ENCODE measurements around the gene PRAMEF11.
"Not testable (repeated sequence)": the region's sequence is repeated elsewhere in the genome, so short reads cannot be mapped to it uniquely, and the experiment has no call there.

DNA sequence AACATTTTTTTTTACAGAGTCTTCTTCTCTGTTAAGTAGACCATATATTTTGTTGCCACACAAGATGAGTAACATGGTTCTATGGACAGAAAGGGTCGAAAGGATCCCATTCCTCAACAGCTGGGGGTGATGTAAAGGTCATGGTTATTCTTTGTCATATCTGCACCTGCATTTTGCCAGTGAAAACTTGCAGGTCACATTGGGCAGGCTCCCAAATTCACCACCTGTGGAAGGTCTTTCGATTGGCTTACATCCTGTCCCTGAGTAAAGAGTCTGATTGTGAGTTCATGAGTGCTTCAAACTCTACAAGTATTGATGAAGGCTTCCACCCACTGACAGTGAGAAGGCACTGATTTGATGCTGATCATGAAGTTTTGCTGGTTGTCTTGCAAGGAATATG lies 2.0 kb upstream of the PRAMEF11 start:
- TF ChIP-seq, protein P1, sequence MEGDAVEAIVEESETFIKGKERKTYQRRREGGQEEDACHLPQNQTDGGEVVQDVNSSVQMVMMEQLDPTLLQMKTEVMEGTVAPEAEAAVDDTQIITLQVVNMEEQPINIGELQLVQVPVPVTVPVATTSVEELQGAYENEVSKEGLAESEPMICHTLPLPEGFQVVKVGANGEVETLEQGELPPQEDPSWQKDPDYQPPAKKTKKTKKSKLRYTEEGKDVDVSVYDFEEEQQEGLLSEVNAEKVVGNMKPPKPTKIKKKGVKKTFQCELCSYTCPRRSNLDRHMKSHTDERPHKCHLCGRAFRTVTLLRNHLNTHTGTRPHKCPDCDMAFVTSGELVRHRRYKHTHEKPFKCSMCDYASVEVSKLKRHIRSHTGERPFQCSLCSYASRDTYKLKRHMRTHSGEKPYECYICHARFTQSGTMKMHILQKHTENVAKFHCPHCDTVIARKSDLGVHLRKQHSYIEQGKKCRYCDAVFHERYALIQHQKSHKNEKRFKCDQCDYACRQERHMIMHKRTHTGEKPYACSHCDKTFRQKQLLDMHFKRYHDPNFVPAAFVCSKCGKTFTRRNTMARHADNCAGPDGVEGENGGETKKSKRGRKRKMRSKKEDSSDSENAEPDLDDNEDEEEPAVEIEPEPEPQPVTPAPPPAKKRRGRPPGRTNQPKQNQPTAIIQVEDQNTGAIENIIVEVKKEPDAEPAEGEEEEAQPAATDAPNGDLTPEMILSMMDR (conservative IDR thresholded peaks at IDR 0.05; ENCODE audit: low read length), result not testable (repeated sequence)
- TF ChIP-seq EZH2phosphoT487 (IDR thresholded peaks at IDR 0.05; ENCODE audit: borderline replicate concordance, low read depth, low read length), result not testable (repeated sequence)

Measured in OCI-LY7 (cell line).